LHCN-M2 (cell line): ENCODE measurements around the gene MSH5. TPM values are rescaled to one million over a fixed set of nuclear protein-coding genes. Genes with fewer than 3 reads are reported as not detected.
A peak's percentile ranks its signal among the peaks of the same experiment; 100 is the strongest.
"Not testable (repeated sequence)": the region's sequence is repeated elsewhere in the genome, so short reads cannot be mapped to it uniquely, and the experiment has no call there.

Experiments used
- DNase-seq: peaks from one replicate; pipeline ENCODE4 v3.0.0-alpha.2; 2012; ENCODE audit warnings: low read depth
- total RNA-seq: library from RNA; depleted of rRNA; stranded (reverse); fragments of >200 nt; gene quantifications from 2 replicates; pipeline ENCODE4 v1.2.3, GENCODE V29; 2014

Gene MSH5
- total RNA-seq, 1 experiment from 2014 or later = 13.2 TPM

GRCh38 chr6:31777667-31778050 lies 37.9 kb downstream of the MSH5 start:
- DNase-seq = no peak

- DNase-seq = no peak
Measured at GRCh38 chr6:31778193-31778592, 38.4 kb downstream of the MSH5 start.

GRCh38 chr6:31778999-31779885 lies 39.4 kb downstream of the MSH5 start:
- DNase-seq = no peak

GRCh38 chr6:31779908-31780307 lies 40.1 kb downstream of the MSH5 start:
- no peak for DNase-seq

GRCh38 chr6:31780507-31781243 lies 40.9 kb downstream of the MSH5 start:
- no peak for DNase-seq

GRCh38 chr6:31781244-31782125 lies 41.7 kb downstream of the MSH5 start:
- no peak for DNase-seq

GRCh38 chr6:31782126-31782855 lies 42.5 kb downstream of the MSH5 start:
- DNase-seq = no peak

GRCh38 chr6:31784098-31784925 lies 44.5 kb downstream of the MSH5 start:
- no peak for DNase-seq

GRCh38 chr6:31785475-31785874 lies 45.7 kb downstream of the MSH5 start:
- no peak for DNase-seq

GRCh38 chr6:31791324-31792089 lies 51.7 kb downstream of the MSH5 start:
- peak; percentile 54 for DNase-seq

- no peak for DNase-seq
Measured at GRCh38 chr6:31792090-31792374, 52.2 kb downstream of the MSH5 start.

- no peak for DNase-seq
Measured at GRCh38 chr6:31792761-31793171, 53.0 kb downstream of the MSH5 start.

GRCh38 chr6:31793927-31794245 lies 54.1 kb downstream of the MSH5 start:
- not testable (repeated sequence) for DNase-seq

- peak; percentile 25 for DNase-seq
Measured at GRCh38 chr6:31794294-31794865, 54.6 kb downstream of the MSH5 start.

- DNase-seq = no peak
Measured at GRCh38 chr6:31794866-31795615, 55.2 kb downstream of the MSH5 start.

GRCh38 chr6:31795616-31796298 lies 56.0 kb downstream of the MSH5 start, which contains the start of gene VARS1:
VARS1 (minus strand) TSS chr6:31795752; CDS start chr6:31795217, 535 bp downstream.
- peak; percentile 84 for DNase-seq

- no peak for DNase-seq
Measured at GRCh38 chr6:31796993-31797385, 57.2 kb downstream of the MSH5 start.

- no peak for DNase-seq
Measured at GRCh38 chr6:31797588-31797987, 57.8 kb downstream of the MSH5 start.
